K562 (cell line): ENCODE results near the gene PROKR1. TPM values are rescaled to one million over a fixed set of nuclear protein-coding genes. Genes with fewer than 3 reads are reported as not detected.
A peak's percentile ranks its signal among the peaks of the same experiment; 100 is the strongest.

Experiments used
- GABPB1 ChIP-seq: sonication (generic); formaldehyde crosslinking; IDR thresholded peaks from 2 replicates; pipeline ENCODE4 v1.8.0; 2022; ENCODE audit warnings: mild to moderate bottlenecking, missing genetic modification reagents
- HNRNPUL1 ChIP-seq: fragments of 200-400 bp; formaldehyde crosslinking; IDR thresholded peaks from 2 replicates; pipeline ENCODE4 v1.6.1; 2017; ENCODE audit warnings: low read length
- KDM5B ChIP-seq: fragments of 200-600 bp; sonication (generic); IDR thresholded peaks from 2 replicates; pipeline ENCODE4 v1.6.1; 2012; ENCODE audit warnings: low read depth, mild to moderate bottlenecking, moderate library complexity, low read length, control low read depth, inconsistent platforms; ENCODE audit not compliant: insufficient replicate concordance
- MCM3 ChIP-seq: fragments of 450-650 bp; IDR thresholded peaks from 2 replicates; pipeline ENCODE4 v1.6.1; 2016
- NRF1 ChIP-seq, 2 experiments: fragments of 450-650 bp; IDR thresholded peaks in 1 of 2; conservative IDR thresholded peaks in 1 of 2; 2 replicates each; pipeline ENCODE4 v1.6.1; 2014; ENCODE audit warnings: mild to moderate bottlenecking in 2 of 2
- POLR3A ChIP-seq: IDR thresholded peaks from 2 replicates; pipeline ENCODE4 v1.6.1; 2011; ENCODE audit warnings: borderline replicate concordance, mild to moderate bottlenecking, moderate library complexity; ENCODE audit not compliant: insufficient read length, insufficient read depth; ENCODE audit errors: extremely low read depth
- POU5F1 ChIP-seq: fragments of 150-350 bp; IDR thresholded peaks from 2 replicates; pipeline ENCODE4 v1.6.1; 2014; ENCODE audit warnings: borderline replicate concordance, low read length, low read depth, mild to moderate bottlenecking; ENCODE audit not compliant: partially characterized antibody
- PYGO2 ChIP-seq: fragments of 450-650 bp; IDR thresholded peaks from 2 replicates; pipeline ENCODE4 v1.6.1; 2016; ENCODE audit warnings: mild to moderate bottlenecking, missing genetic modification characterization, moderate library complexity, missing compliant biosample characterization
- RBM34 ChIP-seq: fragments of 200-400 bp; formaldehyde crosslinking; IDR thresholded peaks from 2 replicates; pipeline ENCODE4 v1.6.1; 2018; ENCODE audit warnings: low read length, borderline replicate concordance; ENCODE audit not compliant: insufficient read depth
- RFX1 ChIP-seq: fragments of 450-650 bp; IDR thresholded peaks from 2 replicates; pipeline ENCODE4 v1.6.1; 2016; ENCODE audit warnings: mild to moderate bottlenecking, moderate library complexity
- RNF2 ChIP-seq: sonication (generic); IDR thresholded peaks from 2 replicates; pipeline ENCODE4 v1.6.1; 2016
- SIX5 ChIP-seq, 2 experiments: IDR thresholded peaks; 2 replicates each; pipeline ENCODE4 v1.6.1; 2011; ENCODE audit warnings: low read length in 2 of 2, borderline replicate concordance in 1 of 2, low read depth in 1 of 2, mild to moderate bottlenecking in 1 of 2, moderate library complexity in 1 of 2; ENCODE audit not compliant: insufficient read depth in 1 of 2
- SPI1 ChIP-seq: IDR thresholded peaks from 2 replicates; pipeline ENCODE4 v1.6.1; 2011; ENCODE audit warnings: low read depth, low read length, control low read depth, borderline replicate concordance
- SREBF2 ChIP-seq: sonication (generic); formaldehyde crosslinking; IDR thresholded peaks from 2 replicates; pipeline ENCODE4 v1.4.0; 2020; ENCODE audit warnings: mild to moderate bottlenecking, missing genetic modification reagents
- ZNF121 ChIP-seq: sonication (generic); formaldehyde crosslinking; conservative IDR thresholded peaks from 2 replicates; pipeline ENCODE4 v1.8.0; 2022; ENCODE audit warnings: missing genetic modification reagents
- ZNF263 ChIP-seq: sonication (generic); formaldehyde crosslinking; IDR thresholded peaks from 2 replicates; pipeline ENCODE4 v1.8.0; 2022; ENCODE audit warnings: mild to moderate bottlenecking, missing genetic modification reagents, borderline replicate concordance
- ZNF696 ChIP-seq: fragments of 250-450 bp; sonication (Bioruptor Pico); conservative IDR thresholded peaks from 2 replicates; pipeline ENCODE4 v1.4.0; 2020; ENCODE audit warnings: mild to moderate bottlenecking, moderate library complexity
- polyA plus RNA-seq, 8 experiments: library from polyadenylated mRNA; depleted of rRNA in 4 of 8; stranded (reverse) in 5 of 8; unstranded in 3 of 8; fragments of >200 nt; fragmentation: Nextera tagmentation in 2 of 8; fragmentation: Illumina TruSeq in 1 of 8; extraction: Ambion mirVana in 2 of 8; extraction: Trizol in 1 of 8; gene quantifications; 2 replicates each; pipeline versions ENCODE4 v1.2.1 to v1.2.3, GENCODE V29; 2011 to 2014; ENCODE audit warnings: inconsistent platforms in 1 of 8, missing spikeins in 1 of 8
- total RNA-seq, 7 experiments: library from RNA; depleted of rRNA in 6 of 7; stranded (reverse); fragments of >200 nt in 6 of 7; fragmentation: Illumina TruSeq in 2 of 7; extraction: Trizol in 2 of 7; gene quantifications; 2 replicates each; pipeline versions ENCODE4 v1.2.1 to v1.2.3, GENCODE V29; 2011 to 2021; ENCODE audit warnings: low replicate concordance in 1 of 7
- TF ChIP-seq, protein P1 (sequence below), 2 experiments: fragments of 450-650 bp; IDR thresholded peaks; 2 replicates each; pipeline ENCODE4 v1.6.1; 2016
- TF ChIP-seq, protein P2 (sequence below): IDR thresholded peaks from 2 replicates; pipeline ENCODE4 v1.6.1; 2014; ENCODE audit warnings: antibody characterized with exemption
- TF ChIP-seq, protein P3 (sequence below): sonication (generic); formaldehyde crosslinking; IDR thresholded peaks from 2 replicates; pipeline ENCODE4 v1.8.0; 2022; ENCODE audit warnings: mild to moderate bottlenecking, missing genetic modification reagents, borderline replicate concordance
- TF ChIP-seq, protein P4 (sequence below): sonication (generic); formaldehyde crosslinking; IDR thresholded peaks from 2 replicates; pipeline ENCODE4 v1.8.1; 2023; ENCODE audit warnings: mild to moderate bottlenecking, missing genetic modification reagents

PROKR1 gene
- total and polyA plus RNA-seq, 9 of the 15 experiments (the other 6 are each of a cell fraction or from before 2014, with no cell fraction given): 0.01 to 0.18 (median 0.09) TPM; not detected in 1

DNA sequence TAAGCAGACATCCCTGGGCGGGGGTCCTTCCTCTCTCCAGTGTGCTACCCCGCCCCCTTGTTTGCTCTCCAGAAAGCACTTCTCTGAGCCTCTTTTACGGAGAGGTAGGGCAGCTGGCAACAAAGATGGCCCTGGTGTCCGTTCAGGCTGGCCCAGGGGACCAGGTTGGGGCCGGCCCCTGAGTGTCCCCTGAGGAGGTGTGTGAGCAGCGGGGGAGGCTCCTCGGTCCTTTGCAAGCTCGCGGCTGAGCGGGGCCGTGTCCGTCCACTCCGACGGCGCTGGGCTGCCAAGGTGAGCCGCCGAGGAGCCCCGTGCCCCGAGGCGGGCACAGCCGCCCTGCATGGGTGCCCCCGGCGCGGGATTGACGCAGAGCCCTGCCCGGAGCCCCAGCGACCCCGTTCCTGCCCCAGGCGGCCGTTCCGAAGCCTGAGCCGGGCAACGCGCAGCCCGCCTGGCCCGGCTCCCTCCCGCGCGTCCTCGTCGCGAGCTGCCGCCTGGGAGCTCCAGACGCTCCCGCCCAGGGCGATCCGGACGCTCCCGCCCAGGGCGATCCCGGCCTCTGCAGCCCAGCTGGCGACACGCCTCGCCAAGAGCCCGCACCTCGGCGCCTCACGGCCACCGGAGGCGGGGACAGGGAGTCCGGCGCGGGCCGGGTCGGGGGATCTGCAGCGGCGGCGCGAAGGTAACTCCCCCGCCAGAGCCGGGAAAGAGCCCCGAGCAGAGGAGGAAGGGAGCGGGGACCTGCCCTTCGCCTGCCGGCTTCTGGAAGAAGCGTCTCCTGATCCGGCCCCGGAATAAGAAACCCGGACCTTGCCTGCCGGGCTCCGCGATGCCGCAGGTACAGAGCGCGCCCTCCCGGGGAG lies at the start of gene PROKR1 (continued):
- TF ChIP-seq, protein P1, sequence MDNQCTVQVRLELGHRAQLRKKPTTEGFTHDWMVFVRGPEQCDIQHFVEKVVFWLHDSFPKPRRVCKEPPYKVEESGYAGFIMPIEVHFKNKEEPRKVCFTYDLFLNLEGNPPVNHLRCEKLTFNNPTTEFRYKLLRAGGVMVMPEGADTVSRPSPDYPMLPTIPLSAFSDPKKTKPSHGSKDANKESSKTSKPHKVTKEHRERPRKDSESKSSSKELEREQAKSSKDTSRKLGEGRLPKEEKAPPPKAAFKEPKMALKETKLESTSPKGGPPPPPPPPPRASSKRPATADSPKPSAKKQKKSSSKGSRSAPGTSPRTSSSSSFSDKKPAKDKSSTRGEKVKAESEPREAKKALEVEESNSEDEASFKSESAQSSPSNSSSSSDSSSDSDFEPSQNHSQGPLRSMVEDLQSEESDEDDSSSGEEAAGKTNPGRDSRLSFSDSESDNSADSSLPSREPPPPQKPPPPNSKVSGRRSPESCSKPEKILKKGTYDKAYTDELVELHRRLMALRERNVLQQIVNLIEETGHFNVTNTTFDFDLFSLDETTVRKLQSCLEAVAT (IDR thresholded peaks at IDR 0.05): no peak
- TF ChIP-seq ZNF696 (CRISPR knock-in tag): no peak
- no peak for TF ChIP-seq RNF2
- no peak for TF ChIP-seq GABPB1 (CRISPR knock-in tag)
- TF ChIP-seq HNRNPUL1: no peak
- TF ChIP-seq RBM34: no peak
- no peak for TF ChIP-seq SIX5 (IDR thresholded peaks at IDR 0.05; ENCODE audit: borderline replicate concordance in 1 of 2, insufficient read depth in 1 of 2, low read depth in 1 of 2, low read length in 2 of 2)
- TF ChIP-seq, protein P2, sequence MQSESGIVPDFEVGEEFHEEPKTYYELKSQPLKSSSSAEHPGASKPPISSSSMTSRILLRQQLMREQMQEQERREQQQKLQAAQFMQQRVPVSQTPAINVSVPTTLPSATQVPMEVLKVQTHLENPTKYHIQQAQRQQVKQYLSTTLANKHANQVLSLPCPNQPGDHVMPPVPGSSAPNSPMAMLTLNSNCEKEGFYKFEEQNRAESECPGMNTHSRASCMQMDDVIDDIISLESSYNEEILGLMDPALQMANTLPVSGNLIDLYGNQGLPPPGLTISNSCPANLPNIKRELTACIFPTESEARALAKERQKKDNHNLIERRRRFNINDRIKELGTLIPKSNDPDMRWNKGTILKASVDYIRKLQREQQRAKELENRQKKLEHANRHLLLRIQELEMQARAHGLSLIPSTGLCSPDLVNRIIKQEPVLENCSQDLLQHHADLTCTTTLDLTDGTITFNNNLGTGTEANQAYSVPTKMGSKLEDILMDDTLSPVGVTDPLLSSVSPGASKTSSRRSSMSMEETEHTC: no peak
- TF ChIP-seq RFX1: no peak
- no peak for TF ChIP-seq POLR3A
- no peak for TF ChIP-seq KDM5B
- no peak for TF ChIP-seq ZNF263 (CRISPR knock-in tag)
- no peak for TF ChIP-seq SPI1
- TF ChIP-seq POU5F1: no peak
- TF ChIP-seq PYGO2 (tag): no peak
- TF ChIP-seq, protein P3, sequence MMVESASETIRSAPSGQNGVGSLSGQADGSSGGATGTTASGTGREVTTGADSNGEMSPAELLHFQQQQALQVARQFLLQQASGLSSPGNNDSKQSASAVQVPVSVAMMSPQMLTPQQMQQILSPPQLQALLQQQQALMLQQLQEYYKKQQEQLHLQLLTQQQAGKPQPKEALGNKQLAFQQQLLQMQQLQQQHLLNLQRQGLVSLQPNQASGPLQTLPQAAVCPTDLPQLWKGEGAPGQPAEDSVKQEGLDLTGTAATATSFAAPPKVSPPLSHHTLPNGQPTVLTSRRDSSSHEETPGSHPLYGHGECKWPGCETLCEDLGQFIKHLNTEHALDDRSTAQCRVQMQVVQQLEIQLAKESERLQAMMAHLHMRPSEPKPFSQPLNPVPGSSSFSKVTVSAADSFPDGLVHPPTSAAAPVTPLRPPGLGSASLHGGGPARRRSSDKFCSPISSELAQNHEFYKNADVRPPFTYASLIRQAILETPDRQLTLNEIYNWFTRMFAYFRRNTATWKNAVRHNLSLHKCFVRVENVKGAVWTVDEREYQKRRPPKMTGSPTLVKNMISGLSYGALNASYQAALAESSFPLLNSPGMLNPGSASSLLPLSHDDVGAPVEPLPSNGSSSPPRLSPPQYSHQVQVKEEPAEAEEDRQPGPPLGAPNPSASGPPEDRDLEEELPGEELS (CRISPR knock-in tag): no peak
- TF ChIP-seq NRF1 (conservative IDR thresholded peaks at IDR 0.05 in 1 of 2, IDR thresholded peaks at IDR 0.05 in 1 of 2): peak; percentile 54 to 61; a peak in 2 of 4 replicates
- no peak for TF ChIP-seq ZNF121
- TF ChIP-seq, protein P4, sequence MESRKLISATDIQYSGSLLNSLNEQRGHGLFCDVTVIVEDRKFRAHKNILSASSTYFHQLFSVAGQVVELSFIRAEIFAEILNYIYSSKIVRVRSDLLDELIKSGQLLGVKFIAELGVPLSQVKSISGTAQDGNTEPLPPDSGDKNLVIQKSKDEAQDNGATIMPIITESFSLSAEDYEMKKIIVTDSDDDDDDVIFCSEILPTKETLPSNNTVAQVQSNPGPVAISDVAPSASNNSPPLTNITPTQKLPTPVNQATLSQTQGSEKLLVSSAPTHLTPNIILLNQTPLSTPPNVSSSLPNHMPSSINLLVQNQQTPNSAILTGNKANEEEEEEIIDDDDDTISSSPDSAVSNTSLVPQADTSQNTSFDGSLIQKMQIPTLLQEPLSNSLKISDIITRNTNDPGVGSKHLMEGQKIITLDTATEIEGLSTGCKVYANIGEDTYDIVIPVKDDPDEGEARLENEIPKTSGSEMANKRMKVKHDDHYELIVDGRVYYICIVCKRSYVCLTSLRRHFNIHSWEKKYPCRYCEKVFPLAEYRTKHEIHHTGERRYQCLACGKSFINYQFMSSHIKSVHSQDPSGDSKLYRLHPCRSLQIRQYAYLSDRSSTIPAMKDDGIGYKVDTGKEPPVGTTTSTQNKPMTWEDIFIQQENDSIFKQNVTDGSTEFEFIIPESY (CRISPR knock-in tag): no peak
- TF ChIP-seq MCM3: no peak
- TF ChIP-seq SREBF2: no peak
